Measurements from ENCODE around the gene LRRFIP2.

Gene LRRFIP2

DNA sequence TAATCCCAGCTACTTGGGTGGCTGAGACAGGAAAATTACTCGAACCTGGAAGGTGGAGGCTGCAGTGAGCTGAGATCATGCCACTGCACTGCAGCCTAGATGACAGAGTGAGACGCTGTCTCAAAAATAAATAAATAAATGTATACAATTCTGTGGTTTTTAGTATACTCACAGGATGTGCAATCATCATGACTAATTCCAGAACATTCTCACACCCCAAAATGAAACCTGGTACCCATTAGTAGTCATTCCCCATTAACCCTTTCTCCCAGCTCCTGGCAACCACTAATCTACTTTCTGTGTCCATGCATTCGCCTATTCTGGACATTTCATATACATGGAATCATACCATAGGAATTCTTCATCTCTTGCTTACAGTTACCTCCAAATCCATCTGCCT lies 44.5 kb downstream of the LRRFIP2 start:
- Histone ChIP-seq H3K36me3 (ENCODE audit: insufficient read depth, low read length) (no peaks in the 10 kb centered on the region), H3K4me3 (ENCODE audit: low read length, poor library complexity, severe bottlenecking) (no peak overlapping the region), H3K79me2 (ENCODE audit: insufficient read depth, low read length) (peaks cover 12% of the 10 kb centered on the region; the same call in 1 of the 2 replicates), H3K9ac (ENCODE audit: low read depth, low read length, poor library complexity, severe bottlenecking) (no peak overlapping the region), H3K4me1 (ENCODE audit: insufficient read depth, low read length, poor library complexity, severe bottlenecking) (peaks cover 9% of the 10 kb centered on the region), H3K9me3 (ENCODE audit: insufficient read depth, low read depth, low read length) (no peaks in the 10 kb centered on the region), H3K9me2 (replicated peaks; ENCODE audit: low read depth, low read length) (no peaks in the 10 kb centered on the region), H2AFZ (ENCODE audit: low read length) (no peak overlapping the region), H4K20me1 (ENCODE audit: insufficient read depth, low read length, poor library complexity, severe bottlenecking) (no peaks in the 10 kb centered on the region), H3F3A (ENCODE audit: low read depth) (no peaks in the 10 kb centered on the region), H3K4me2 (ENCODE audit: low read depth, low read length, poor library complexity, severe bottlenecking) (no peak overlapping the region), H3K27me3 (ENCODE audit: insufficient read depth, low read length, poor library complexity, severe bottlenecking) (no peaks in the 10 kb centered on the region)
- TF ChIP-seq EZH2phosphoT487 (IDR thresholded peaks at IDR 0.05; ENCODE audit: borderline replicate concordance) = no peak
- TF ChIP-seq, protein P1, sequence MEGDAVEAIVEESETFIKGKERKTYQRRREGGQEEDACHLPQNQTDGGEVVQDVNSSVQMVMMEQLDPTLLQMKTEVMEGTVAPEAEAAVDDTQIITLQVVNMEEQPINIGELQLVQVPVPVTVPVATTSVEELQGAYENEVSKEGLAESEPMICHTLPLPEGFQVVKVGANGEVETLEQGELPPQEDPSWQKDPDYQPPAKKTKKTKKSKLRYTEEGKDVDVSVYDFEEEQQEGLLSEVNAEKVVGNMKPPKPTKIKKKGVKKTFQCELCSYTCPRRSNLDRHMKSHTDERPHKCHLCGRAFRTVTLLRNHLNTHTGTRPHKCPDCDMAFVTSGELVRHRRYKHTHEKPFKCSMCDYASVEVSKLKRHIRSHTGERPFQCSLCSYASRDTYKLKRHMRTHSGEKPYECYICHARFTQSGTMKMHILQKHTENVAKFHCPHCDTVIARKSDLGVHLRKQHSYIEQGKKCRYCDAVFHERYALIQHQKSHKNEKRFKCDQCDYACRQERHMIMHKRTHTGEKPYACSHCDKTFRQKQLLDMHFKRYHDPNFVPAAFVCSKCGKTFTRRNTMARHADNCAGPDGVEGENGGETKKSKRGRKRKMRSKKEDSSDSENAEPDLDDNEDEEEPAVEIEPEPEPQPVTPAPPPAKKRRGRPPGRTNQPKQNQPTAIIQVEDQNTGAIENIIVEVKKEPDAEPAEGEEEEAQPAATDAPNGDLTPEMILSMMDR (conservative IDR thresholded peaks at IDR 0.05; ENCODE audit: low read length) = no peak

DNA sequence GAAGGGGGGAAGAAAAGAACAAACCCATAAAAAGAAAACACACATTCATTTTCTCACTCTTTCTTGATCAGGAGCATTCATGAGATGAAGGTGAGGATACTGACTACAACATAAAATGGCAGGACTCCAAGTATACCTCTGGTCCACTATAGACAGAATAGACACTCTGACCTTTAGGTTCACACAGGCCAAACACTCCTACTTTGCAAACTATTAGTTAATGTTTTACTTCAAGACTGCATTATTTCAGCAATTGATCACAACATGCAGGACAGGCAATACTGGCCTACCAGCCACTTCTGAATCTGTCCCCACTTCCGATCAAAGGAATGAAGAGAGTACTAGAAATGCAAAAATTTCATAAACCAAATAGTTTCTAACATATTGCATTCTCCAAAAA lies 47.0 kb downstream of the LRRFIP2 start:
- no peak for TF ChIP-seq EZH2phosphoT487 (IDR thresholded peaks at IDR 0.05; ENCODE audit: borderline replicate concordance)
- TF ChIP-seq, protein P1 (conservative IDR thresholded peaks at IDR 0.05; ENCODE audit: low read length) = no peak
- H3K9me2 ChIP-seq (replicated peaks; ENCODE audit: low read depth, low read length) = no peaks in the 10 kb centered on the region
- no peaks in the 10 kb centered on the region for H3K27me3 ChIP-seq (ENCODE audit: insufficient read depth, low read length, poor library complexity, severe bottlenecking)
- no peak overlapping the region for H3K4me2 ChIP-seq (ENCODE audit: low read depth, low read length, poor library complexity, severe bottlenecking)
- peaks cover 9% of the 10 kb centered on the region for H3K4me1 ChIP-seq (ENCODE audit: insufficient read depth, low read length, poor library complexity, severe bottlenecking)
- H3F3A ChIP-seq (ENCODE audit: low read depth) = no peaks in the 10 kb centered on the region
- H3K4me3 ChIP-seq (ENCODE audit: low read length, poor library complexity, severe bottlenecking) = no peak overlapping the region
- H3K79me2 ChIP-seq (ENCODE audit: insufficient read depth, low read length) = peaks cover 7% of the 10 kb centered on the region; the same call in 1 of the 2 replicates
- H4K20me1 ChIP-seq (ENCODE audit: insufficient read depth, low read length, poor library complexity, severe bottlenecking) = no peaks in the 10 kb centered on the region
- H3K9ac ChIP-seq (ENCODE audit: low read depth, low read length, poor library complexity, severe bottlenecking) = no peak overlapping the region
- no peaks in the 10 kb centered on the region for H3K9me3 ChIP-seq (ENCODE audit: insufficient read depth, low read depth, low read length)
- H2AFZ ChIP-seq (ENCODE audit: low read length) = no peak overlapping the region
- peaks cover 5% of the 10 kb centered on the region; the same call in 1 of the 2 replicates for H3K36me3 ChIP-seq (ENCODE audit: insufficient read depth, low read length)

DNA sequence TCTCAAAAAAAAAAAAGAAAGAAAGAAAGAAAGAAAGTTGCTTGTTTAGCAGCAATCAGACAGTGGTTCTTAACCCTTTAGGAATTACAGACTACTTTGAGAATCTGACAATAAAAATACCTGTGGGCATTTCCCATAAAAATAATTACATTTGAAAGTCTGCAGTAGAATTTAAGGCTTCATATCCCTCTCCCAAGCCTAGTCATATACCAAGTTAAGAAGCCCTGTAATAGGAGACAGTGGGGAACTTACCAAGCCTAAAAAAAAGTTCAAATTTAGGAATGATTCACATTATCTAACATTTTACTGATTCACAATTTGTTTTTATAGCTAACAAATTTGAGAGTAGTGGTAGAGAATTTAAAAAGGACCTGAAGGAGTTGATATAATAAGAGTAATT lies 47.5 kb downstream of the LRRFIP2 start:
- Histone ChIP-seq H3K9me2 (replicated peaks; ENCODE audit: low read depth, low read length) (no peaks in the 10 kb centered on the region), H3K9ac (ENCODE audit: low read depth, low read length, poor library complexity, severe bottlenecking) (no peak overlapping the region), H3K36me3 (ENCODE audit: insufficient read depth, low read length) (peaks cover 9% of the 10 kb centered on the region; the same call in 1 of the 2 replicates), H2AFZ (ENCODE audit: low read length) (no peak overlapping the region), H3K4me3 (ENCODE audit: low read length, poor library complexity, severe bottlenecking) (no peak overlapping the region), H3F3A (ENCODE audit: low read depth) (no peaks in the 10 kb centered on the region), H3K27me3 (ENCODE audit: insufficient read depth, low read length, poor library complexity, severe bottlenecking) (no peaks in the 10 kb centered on the region), H4K20me1 (ENCODE audit: insufficient read depth, low read length, poor library complexity, severe bottlenecking) (no peaks in the 10 kb centered on the region), H3K4me2 (ENCODE audit: low read depth, low read length, poor library complexity, severe bottlenecking) (no peak overlapping the region), H3K9me3 (ENCODE audit: insufficient read depth, low read depth, low read length) (no peaks in the 10 kb centered on the region), H3K79me2 (ENCODE audit: insufficient read depth, low read length) (peaks cover 7% of the 10 kb centered on the region; the same call in 1 of the 2 replicates), H3K4me1 (ENCODE audit: insufficient read depth, low read length, poor library complexity, severe bottlenecking) (peaks cover 9% of the 10 kb centered on the region)
- TF ChIP-seq, protein P1 (conservative IDR thresholded peaks at IDR 0.05; ENCODE audit: low read length) = no peak
- no peak for TF ChIP-seq EZH2phosphoT487 (IDR thresholded peaks at IDR 0.05; ENCODE audit: borderline replicate concordance)

Data from Loucy (cell line).